Measurements from ENCODE around the gene MAPK10.

MAPK10 gene

DNA sequence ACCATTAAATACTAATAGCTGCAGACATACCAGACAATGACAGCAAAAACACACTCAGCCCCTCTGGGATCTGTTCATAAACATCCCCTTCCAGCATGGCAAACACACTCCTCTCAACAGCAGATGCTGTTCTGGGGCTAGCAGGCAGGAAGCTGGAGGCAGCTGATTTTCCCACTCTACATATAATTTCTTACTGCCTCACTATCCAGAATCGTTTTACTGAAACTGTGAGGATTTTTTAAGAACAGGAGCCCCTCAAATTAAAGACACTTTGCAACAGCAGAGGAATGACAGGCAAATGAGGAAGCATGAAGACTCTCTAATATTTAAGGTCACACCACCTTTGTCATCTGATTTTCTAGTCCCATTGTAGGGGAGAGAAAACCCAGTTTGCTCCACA is 2.2 kb downstream of the MAPK10 start:
- Histone ChIP-seq H3K36me3 (ENCODE audit: insufficient read depth, low read length) (no peaks in the 10 kb centered on the region), H3K4me3 (no peak overlapping the region), H3K9me3 (ENCODE audit: low read depth, low read length) (no peaks in the 10 kb centered on the region), H3K9ac (ENCODE audit: insufficient read length) (no peak overlapping the region), H3K27ac (no peak overlapping the region)
- TF ChIP-seq EZH2 (IDR thresholded peaks at IDR 0.05) (no peak), POLR2AphosphoS5 (IDR thresholded peaks at IDR 0.05; ENCODE audit: borderline replicate concordance, low read depth, low read length) (no peak), FOXP2 (optimal IDR thresholded peaks at IDR 0.05; ENCODE audit: control extremely low read depth, extremely low read length, insufficient read depth) (no peak)
- no peak for DNase-seq (ENCODE audit: low read depth, low spot score)

DNA sequence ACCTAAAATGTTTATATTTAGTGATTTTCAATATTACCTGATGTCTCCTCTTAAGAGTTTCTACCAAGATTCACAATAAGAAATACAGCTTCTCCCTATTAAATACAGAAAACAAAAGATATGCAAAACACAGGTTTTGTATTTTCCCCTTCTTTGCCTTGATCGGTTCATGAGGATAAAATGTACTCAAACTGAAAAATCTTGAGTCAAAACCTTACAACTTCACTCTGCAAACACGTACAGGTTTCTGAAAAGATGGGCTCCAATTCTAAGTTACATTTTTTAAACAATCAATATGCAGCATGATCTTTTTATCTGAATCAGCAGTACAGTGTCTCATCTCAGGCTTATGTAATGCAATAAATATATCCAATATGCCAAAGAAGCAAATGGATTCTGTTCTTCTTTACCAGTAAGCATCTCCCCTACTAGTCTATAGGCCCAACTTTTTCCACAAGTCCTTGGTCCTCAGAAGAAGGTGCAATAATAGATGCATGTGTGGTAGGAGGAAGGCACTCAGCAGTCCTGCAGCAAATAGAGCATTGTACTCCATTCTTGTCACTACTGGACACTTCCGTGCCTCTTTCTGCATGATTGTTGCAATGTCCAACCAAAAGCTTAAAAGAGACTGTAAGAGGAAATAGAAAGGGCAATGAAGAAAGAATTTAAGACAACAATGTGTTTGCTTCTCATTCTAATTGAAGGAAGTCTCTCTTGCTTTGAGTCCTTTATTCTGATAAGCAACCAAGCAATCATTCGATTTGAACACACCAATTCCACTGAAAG is 3.2 kb downstream of the MAPK10 start:
- no peaks in the 10 kb centered on the region for H3K36me3 ChIP-seq (ENCODE audit: insufficient read depth, low read length)
- TF ChIP-seq EZH2 (IDR thresholded peaks at IDR 0.05) (no peak), FOXP2 (optimal IDR thresholded peaks at IDR 0.05; ENCODE audit: control extremely low read depth, extremely low read length, insufficient read depth) (no peak), POLR2AphosphoS5 (IDR thresholded peaks at IDR 0.05; ENCODE audit: borderline replicate concordance, low read depth, low read length) (no peak)
- no peak overlapping the region for H3K27ac ChIP-seq
- DNase-seq (ENCODE audit: low read depth, low spot score): no peak
- H3K9ac ChIP-seq (ENCODE audit: insufficient read length): no peak overlapping the region
- H3K9me3 ChIP-seq (ENCODE audit: low read depth, low read length): no peaks in the 10 kb centered on the region
- no peak overlapping the region for H3K4me3 ChIP-seq

DNA sequence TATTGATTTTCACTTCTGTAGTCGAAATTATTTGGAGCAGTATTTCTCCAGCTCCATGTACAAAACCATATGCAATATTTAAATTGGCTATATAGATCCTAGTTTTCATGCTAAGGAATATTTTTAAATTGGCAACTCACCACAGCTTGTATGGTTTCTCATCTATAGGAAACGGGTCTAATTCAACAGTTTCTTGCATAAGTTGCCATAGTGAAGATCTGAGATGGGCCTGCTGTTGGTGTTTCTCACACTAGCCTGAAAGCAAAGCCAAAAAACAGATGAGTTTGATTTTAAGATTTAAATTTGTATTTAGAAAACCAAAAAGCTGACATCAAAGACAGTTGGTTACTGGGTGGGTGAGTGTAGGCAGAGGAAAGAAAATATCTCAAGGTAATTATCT is 5.5 kb downstream of the MAPK10 start:
- no peak for DNase-seq (ENCODE audit: low read depth, low spot score)
- TF ChIP-seq EZH2 (IDR thresholded peaks at IDR 0.05): no peak
- no peak for TF ChIP-seq FOXP2 (optimal IDR thresholded peaks at IDR 0.05; ENCODE audit: control extremely low read depth, extremely low read length, insufficient read depth)
- no peak for TF ChIP-seq POLR2AphosphoS5 (IDR thresholded peaks at IDR 0.05; ENCODE audit: borderline replicate concordance, low read depth, low read length)
- no peak overlapping the region for H3K9ac ChIP-seq (ENCODE audit: insufficient read length)

DNA sequence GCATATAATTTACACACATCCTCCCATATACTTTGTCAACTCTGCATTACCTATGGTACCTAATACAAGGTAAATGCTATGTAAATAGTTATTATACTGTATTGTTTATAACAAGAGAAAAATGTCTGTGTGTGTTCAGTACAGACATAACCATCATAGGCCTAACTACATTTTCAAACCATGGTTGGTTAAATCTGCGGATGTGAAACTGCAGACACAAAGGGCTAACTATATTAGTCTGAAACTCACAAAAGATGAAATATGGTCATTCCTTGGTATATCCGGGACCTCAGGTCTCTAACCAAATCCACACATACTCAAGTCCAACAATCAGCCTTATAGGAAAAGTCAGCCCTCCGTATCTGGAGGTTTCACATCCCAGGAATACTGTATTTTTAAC is 13.5 kb downstream of the MAPK10 start:
- Histone ChIP-seq H3K9me3 (ENCODE audit: low read depth, low read length) (no peaks in the 10 kb centered on the region), H3K4me3 (no peak overlapping the region), H3K9ac (ENCODE audit: insufficient read length) (no peak overlapping the region), H3K27ac (no peak overlapping the region), H3K36me3 (ENCODE audit: insufficient read depth, low read length) (no peaks in the 10 kb centered on the region)
- TF ChIP-seq FOXP2 (optimal IDR thresholded peaks at IDR 0.05; ENCODE audit: control extremely low read depth, extremely low read length, insufficient read depth) (no peak), EZH2 (IDR thresholded peaks at IDR 0.05) (no peak), POLR2AphosphoS5 (IDR thresholded peaks at IDR 0.05; ENCODE audit: borderline replicate concordance, low read depth, low read length) (no peak)
- no peak for DNase-seq (ENCODE audit: low read depth, low spot score)

More for the DNA sequence above, 5.5 kb downstream of the MAPK10 start:
- Histone ChIP-seq H3K4me3 (no peak overlapping the region), H3K9me3 (ENCODE audit: low read depth, low read length) (no peaks in the 10 kb centered on the region), H3K36me3 (ENCODE audit: insufficient read depth, low read length) (no peaks in the 10 kb centered on the region), H3K27ac (no peak overlapping the region)

DNA sequence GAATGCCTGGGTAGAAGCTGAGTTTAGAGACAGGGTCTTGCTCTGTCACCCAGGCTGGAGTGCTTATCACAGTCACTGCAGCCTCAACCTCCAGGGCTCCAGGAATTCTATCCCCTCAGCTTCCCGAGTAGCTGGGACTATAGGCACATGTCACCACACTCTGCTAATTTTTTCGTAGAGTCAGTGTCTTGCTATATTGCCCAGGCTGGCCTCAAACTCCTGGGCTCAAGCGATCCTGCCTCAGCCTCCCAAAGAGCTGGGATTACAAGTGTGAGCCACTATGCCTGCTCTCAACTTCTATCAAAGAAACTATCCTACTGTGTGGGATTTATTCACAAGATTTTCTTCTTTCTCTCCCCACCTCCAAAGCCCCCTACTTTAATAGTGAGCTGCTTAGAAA is 15.7 kb downstream of the MAPK10 start:
- Histone ChIP-seq H3K9ac (ENCODE audit: insufficient read length) (no peak overlapping the region), H3K4me3 (no peak overlapping the region), H3K9me3 (ENCODE audit: low read depth, low read length) (no peaks in the 10 kb centered on the region), H3K27ac (no peak overlapping the region), H3K36me3 (ENCODE audit: insufficient read depth, low read length) (no peaks in the 10 kb centered on the region)
- no peak for DNase-seq (ENCODE audit: low read depth, low spot score)
- no peak for TF ChIP-seq POLR2AphosphoS5 (IDR thresholded peaks at IDR 0.05; ENCODE audit: borderline replicate concordance, low read depth, low read length)

DNA sequence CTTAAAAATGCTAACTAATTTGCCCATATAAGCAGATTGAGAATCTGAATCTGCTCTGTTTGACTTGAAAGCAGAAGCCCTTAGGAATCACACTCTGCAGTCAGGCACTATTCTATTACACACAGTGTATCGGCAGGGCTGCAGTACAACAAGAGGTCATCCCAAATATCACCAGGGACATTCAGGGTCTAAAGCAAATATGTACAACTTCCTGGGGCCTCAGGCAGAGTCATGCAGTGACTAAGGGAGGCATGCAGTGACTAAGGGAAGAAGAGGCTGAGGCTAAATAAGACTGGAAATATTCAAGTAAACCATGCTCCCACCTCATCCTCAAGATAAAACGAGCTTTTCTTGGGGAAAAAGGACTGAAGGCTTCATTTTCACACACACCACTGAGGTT is 20.9 kb downstream of the MAPK10 start:
- no peaks in the 10 kb centered on the region for H3K36me3 ChIP-seq (ENCODE audit: insufficient read depth, low read length)
- DNase-seq (ENCODE audit: low read depth, low spot score): no peak
- no peak overlapping the region for H3K27ac ChIP-seq
- no peak overlapping the region for H3K9ac ChIP-seq (ENCODE audit: insufficient read length)
- H3K9me3 ChIP-seq (ENCODE audit: low read depth, low read length): no peaks in the 10 kb centered on the region
- H3K4me3 ChIP-seq: no peak overlapping the region
- TF ChIP-seq POLR2AphosphoS5 (IDR thresholded peaks at IDR 0.05; ENCODE audit: borderline replicate concordance, low read depth, low read length) (no peak), FOXP2 (optimal IDR thresholded peaks at IDR 0.05; ENCODE audit: control extremely low read depth, extremely low read length, insufficient read depth) (no peak), EZH2 (IDR thresholded peaks at IDR 0.05) (no peak)

DNA sequence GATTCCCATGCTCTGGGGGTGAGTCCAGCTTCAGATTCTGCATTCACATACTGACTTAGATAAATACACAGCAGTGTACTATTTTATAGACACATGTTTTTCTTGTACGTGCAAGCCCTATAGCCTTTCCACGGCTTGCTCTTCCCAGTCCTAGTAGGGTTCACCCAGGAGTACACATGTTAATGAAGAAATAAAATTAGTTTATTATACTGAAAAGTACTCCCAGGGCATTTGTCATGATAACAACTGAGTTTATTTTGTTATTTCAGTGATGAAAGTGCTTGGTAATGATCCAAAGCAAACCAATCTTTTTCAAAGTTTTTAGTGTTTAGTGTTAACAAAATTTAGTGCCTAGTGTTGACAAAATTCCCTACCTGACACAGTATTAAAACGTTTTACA is 21.3 kb downstream of the MAPK10 start:
- H3K27ac ChIP-seq: no peak overlapping the region
- no peaks in the 10 kb centered on the region for H3K36me3 ChIP-seq (ENCODE audit: insufficient read depth, low read length)
- TF ChIP-seq EZH2 (IDR thresholded peaks at IDR 0.05): no peak
- TF ChIP-seq FOXP2 (optimal IDR thresholded peaks at IDR 0.05; ENCODE audit: control extremely low read depth, extremely low read length, insufficient read depth): no peak
- no peak for TF ChIP-seq POLR2AphosphoS5 (IDR thresholded peaks at IDR 0.05; ENCODE audit: borderline replicate concordance, low read depth, low read length)
- H3K9ac ChIP-seq (ENCODE audit: insufficient read length): no peak overlapping the region
- H3K9me3 ChIP-seq (ENCODE audit: low read depth, low read length): no peaks in the 10 kb centered on the region
- H3K4me3 ChIP-seq: no peak overlapping the region
- DNase-seq (ENCODE audit: low read depth, low spot score): no peak

DNA sequence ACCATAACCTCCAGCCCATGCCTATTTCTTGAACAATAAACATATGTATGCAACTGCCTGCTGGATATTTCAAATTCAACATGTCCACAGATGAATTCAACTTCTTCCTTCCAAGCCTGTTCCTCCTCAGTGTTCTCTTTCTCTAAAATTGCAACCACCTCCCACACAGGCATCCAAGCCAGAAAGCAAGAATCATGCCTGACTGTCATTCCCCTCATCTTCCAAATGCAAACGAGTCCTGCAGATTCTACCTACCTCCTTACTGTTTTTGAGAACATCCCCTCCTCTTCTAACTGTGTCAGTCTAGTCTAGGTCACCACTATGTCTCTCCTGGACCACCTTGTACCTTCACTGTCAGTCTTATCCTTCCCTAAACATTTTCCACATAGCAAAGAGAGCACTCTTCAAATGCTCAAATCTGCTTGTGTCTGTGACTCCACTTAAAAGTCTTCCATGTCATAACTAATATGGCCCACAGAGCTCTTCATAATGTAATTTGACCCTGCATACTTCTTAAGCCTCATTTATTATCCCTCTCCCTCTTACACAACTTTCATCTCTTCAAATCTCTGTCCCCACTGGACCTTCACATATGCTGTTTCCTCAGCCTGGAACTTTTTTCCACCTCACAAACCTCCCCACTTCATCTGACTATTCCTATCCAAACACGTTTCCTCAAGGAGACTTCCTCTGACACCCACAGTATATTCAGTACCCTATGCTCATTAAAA is 25.7 kb downstream of the MAPK10 start:
- DNase-seq (ENCODE audit: low read depth, low spot score): no peak
- H3K36me3 ChIP-seq (ENCODE audit: insufficient read depth, low read length): no peaks in the 10 kb centered on the region
- no peaks in the 10 kb centered on the region for H3K9me3 ChIP-seq (ENCODE audit: low read depth, low read length)
- no peak for TF ChIP-seq FOXP2 (optimal IDR thresholded peaks at IDR 0.05; ENCODE audit: control extremely low read depth, extremely low read length, insufficient read depth)
- no peak for TF ChIP-seq POLR2AphosphoS5 (IDR thresholded peaks at IDR 0.05; ENCODE audit: borderline replicate concordance, low read depth, low read length)
- no peak for TF ChIP-seq EZH2 (IDR thresholded peaks at IDR 0.05)
- no peak overlapping the region for H3K9ac ChIP-seq (ENCODE audit: insufficient read length)
- no peak overlapping the region for H3K27ac ChIP-seq
- H3K4me3 ChIP-seq: no peak overlapping the region

All from SK-N-MC (cell line).